ENCODE results near the gene PTPN21.

GRCh38 chr14:88588081-88588480 lies 33.3 kb upstream of the PTPN21 start:
- TF ChIP-seq YY1 (IDR thresholded peaks at IDR 0.05; ENCODE audit: insufficient read depth, insufficient read length): no peak
- no peak for TF ChIP-seq ZNF274 (IDR thresholded peaks at IDR 0.05; ENCODE audit: low read depth, low read length)
- TF ChIP-seq SUZ12 (IDR thresholded peaks at IDR 0.05; ENCODE audit: extremely low read depth, insufficient read depth, insufficient read length): no peak
